ENCODE results near the gene ADGRF4.

ADGRF4 gene

GRCh38 chr6:47663462-47664216 is 34.7 kb upstream of the ADGRF4 start:
- DNase-seq (ENCODE audit: insufficient read length, low spot score) (no peak), FAIRE-seq (no peak)
- TF ChIP-seq SPI1 (IDR thresholded peaks at IDR 0.05; ENCODE audit: low read depth, low read length) (no peak), POU2F2 (IDR thresholded peaks at IDR 0.05; ENCODE audit: low read depth, low read length) (no peak), PAX5 (IDR thresholded peaks at IDR 0.05; ENCODE audit: insufficient read depth, low read length, severe bottlenecking) (no peak), POLR2A (IDR thresholded peaks at IDR 0.05; ENCODE audit: low read depth, low read length) (no peak), POLR2AphosphoS5 (IDR thresholded peaks at IDR 0.05; ENCODE audit: low read depth, low read length) (no peak), TAF1 (IDR thresholded peaks at IDR 0.05; ENCODE audit: low read depth, low read length) (no peak)

DNA sequence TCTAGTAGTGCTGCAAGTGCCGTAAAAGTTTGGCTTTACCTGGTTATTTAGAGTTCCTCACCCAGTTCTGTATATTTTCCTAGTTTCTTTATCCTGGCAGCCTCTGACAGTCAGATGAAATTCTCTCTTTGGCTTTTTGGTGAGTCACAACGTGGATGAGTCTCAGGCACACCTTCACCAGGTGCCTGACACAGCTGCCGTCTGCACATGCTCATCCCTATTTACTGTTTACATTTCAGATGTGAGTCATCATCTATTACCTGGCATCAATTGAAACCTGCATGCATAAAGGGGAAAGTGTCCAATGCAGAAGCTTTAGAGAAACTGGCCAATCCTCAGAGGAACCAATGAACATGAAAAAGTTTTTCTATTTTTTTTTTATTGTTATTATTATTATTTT is 33.3 kb upstream of the ADGRF4 start:
- FAIRE-seq (no peak), DNase-seq (ENCODE audit: insufficient read length, low spot score) (no peak)
- TF ChIP-seq SPI1 (IDR thresholded peaks at IDR 0.05; ENCODE audit: low read depth, low read length) (no peak), TAF1 (IDR thresholded peaks at IDR 0.05; ENCODE audit: low read depth, low read length) (no peak), POU2F2 (IDR thresholded peaks at IDR 0.05; ENCODE audit: low read depth, low read length) (no peak), POLR2AphosphoS5 (IDR thresholded peaks at IDR 0.05; ENCODE audit: low read depth, low read length) (no peak)

DNA sequence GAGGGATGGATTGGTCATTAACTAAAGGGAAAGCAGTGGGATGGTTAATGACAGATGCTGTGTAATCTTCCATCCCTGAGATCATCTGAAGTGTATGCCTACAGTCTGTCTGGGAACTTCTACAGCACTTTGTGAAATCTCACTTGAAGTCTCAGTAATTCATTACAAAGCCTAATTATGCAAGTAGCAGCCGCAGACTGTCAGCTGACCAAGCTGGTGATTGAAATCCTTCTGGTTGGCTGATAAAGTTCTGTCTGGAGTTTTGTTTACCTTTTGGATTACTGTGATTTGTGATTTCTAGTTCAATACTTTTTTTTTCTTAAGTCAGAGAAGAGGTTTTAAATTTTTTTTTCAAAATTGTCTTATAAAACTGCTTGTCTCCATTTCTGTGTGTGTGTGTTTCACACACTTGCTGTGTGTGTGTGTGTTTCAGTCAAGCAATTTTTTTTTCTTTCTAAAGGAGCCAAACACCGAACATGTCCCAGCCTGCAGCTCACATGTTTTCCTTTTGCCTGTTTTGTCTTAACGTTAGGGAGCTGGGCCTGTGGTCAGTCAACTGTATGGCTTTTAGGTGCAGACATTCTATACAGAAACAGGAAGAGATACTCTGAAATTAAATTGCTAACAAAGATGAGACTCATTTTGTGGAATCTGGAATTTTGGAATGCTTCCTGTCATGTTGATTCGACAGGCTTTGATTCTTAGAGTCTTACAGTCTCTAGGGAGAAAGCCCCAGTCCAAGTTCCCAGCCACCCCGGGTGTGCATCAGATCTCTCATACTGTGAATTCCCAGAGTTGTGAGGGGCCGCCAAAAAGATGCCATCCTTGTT is 28.5 kb upstream of the ADGRF4 start:
- DNase-seq (ENCODE audit: insufficient read length, low spot score) (no peak), FAIRE-seq (no peak)
- no peak for TF ChIP-seq TAF1 (IDR thresholded peaks at IDR 0.05; ENCODE audit: low read depth, low read length)
- TF ChIP-seq POLR2AphosphoS5 (IDR thresholded peaks at IDR 0.05; ENCODE audit: low read depth, low read length): no peak
- TF ChIP-seq PAX5 (IDR thresholded peaks at IDR 0.05; ENCODE audit: insufficient read depth, low read length, severe bottlenecking): no peak
- TF ChIP-seq SPI1 (IDR thresholded peaks at IDR 0.05; ENCODE audit: low read depth, low read length): no peak
- TF ChIP-seq POU2F2 (IDR thresholded peaks at IDR 0.05; ENCODE audit: low read depth, low read length): no peak
- no peak for TF ChIP-seq POLR2A (IDR thresholded peaks at IDR 0.05; ENCODE audit: low read depth, low read length)

- TF ChIP-seq POU2F2 (IDR thresholded peaks at IDR 0.05; ENCODE audit: low read depth, low read length) (no peak), POLR2A (IDR thresholded peaks at IDR 0.05; ENCODE audit: low read depth, low read length) (no peak), POLR2AphosphoS5 (IDR thresholded peaks at IDR 0.05; ENCODE audit: low read depth, low read length) (no peak), SPI1 (IDR thresholded peaks at IDR 0.05; ENCODE audit: low read depth, low read length) (no peak), TAF1 (IDR thresholded peaks at IDR 0.05; ENCODE audit: low read depth, low read length) (no peak), PAX5 (IDR thresholded peaks at IDR 0.05; ENCODE audit: insufficient read depth, low read length, severe bottlenecking) (no peak)
- FAIRE-seq: no peak
- no peak for DNase-seq (ENCODE audit: insufficient read length, low spot score)
These were observed 27.5 kb upstream of the ADGRF4 start for GRCh38 chr6:47670851-47671250.

DNA sequence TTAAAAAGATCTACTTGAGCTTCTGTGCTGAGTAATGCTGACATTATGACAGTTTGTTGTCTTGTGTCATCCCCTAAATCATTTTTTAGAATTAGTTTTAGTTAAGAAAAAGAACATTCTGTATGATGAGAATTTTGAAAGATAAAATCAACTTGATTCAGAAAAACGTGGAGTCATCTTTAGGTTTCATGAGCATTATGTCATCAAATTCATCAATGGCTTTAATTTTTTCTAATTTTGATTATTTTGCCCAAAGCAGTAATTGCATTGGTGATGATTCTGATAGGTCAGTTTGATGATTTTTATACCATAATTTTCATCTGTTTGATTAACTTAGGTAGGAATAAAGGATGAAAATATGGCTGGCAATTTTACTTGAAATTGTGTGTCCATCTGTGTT is 26.6 kb upstream of the ADGRF4 start:
- FAIRE-seq (no peak), DNase-seq (ENCODE audit: insufficient read length, low spot score) (no peak)
- TF ChIP-seq TAF1 (IDR thresholded peaks at IDR 0.05; ENCODE audit: low read depth, low read length) (no peak), PAX5 (IDR thresholded peaks at IDR 0.05; ENCODE audit: insufficient read depth, low read length, severe bottlenecking) (no peak), POLR2A (IDR thresholded peaks at IDR 0.05; ENCODE audit: low read depth, low read length) (no peak), SPI1 (IDR thresholded peaks at IDR 0.05; ENCODE audit: low read depth, low read length) (no peak), POU2F2 (IDR thresholded peaks at IDR 0.05; ENCODE audit: low read depth, low read length) (no peak), POLR2AphosphoS5 (IDR thresholded peaks at IDR 0.05; ENCODE audit: low read depth, low read length) (no peak)

- TF ChIP-seq POLR2AphosphoS5 (IDR thresholded peaks at IDR 0.05; ENCODE audit: low read depth, low read length) (no peak), PAX5 (IDR thresholded peaks at IDR 0.05; ENCODE audit: insufficient read depth, low read length, severe bottlenecking) (no peak), TAF1 (IDR thresholded peaks at IDR 0.05; ENCODE audit: low read depth, low read length) (no peak), POU2F2 (IDR thresholded peaks at IDR 0.05; ENCODE audit: low read depth, low read length) (no peak), POLR2A (IDR thresholded peaks at IDR 0.05; ENCODE audit: low read depth, low read length) (no peak), SPI1 (IDR thresholded peaks at IDR 0.05; ENCODE audit: low read depth, low read length) (no peak)
- FAIRE-seq (no peak), DNase-seq (ENCODE audit: insufficient read length, low spot score) (no peak)
These were observed 25.6 kb upstream of the ADGRF4 start for GRCh38 chr6:47672816-47673215.

DNA sequence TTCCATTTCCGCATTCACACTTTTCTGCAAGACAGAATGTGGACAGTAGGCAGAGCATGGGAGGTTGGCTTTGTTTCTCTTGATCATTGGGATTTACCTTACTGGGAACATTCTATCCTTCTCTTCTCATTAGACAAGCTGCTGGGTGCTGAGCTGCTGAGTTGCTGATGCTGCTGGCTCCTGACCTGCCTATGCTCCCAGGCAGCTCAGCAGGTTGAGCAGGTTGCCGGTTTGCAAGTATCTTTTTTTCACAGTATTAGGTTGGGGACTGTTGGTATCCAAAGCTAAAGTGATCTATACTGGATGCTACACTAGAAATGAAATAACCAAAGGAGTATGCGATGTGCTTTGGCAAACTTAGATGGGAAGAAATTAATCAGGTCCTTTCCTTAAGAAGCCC is 23.7 kb upstream of the ADGRF4 start:
- no peak for FAIRE-seq
- DNase-seq (ENCODE audit: insufficient read length, low spot score): no peak
- TF ChIP-seq POLR2A (IDR thresholded peaks at IDR 0.05; ENCODE audit: low read depth, low read length) (no peak), SPI1 (IDR thresholded peaks at IDR 0.05; ENCODE audit: low read depth, low read length) (no peak), PAX5 (IDR thresholded peaks at IDR 0.05; ENCODE audit: insufficient read depth, low read length, severe bottlenecking) (no peak), POLR2AphosphoS5 (IDR thresholded peaks at IDR 0.05; ENCODE audit: low read depth, low read length) (no peak), TAF1 (IDR thresholded peaks at IDR 0.05; ENCODE audit: low read depth, low read length) (no peak), POU2F2 (IDR thresholded peaks at IDR 0.05; ENCODE audit: low read depth, low read length) (no peak)

DNA sequence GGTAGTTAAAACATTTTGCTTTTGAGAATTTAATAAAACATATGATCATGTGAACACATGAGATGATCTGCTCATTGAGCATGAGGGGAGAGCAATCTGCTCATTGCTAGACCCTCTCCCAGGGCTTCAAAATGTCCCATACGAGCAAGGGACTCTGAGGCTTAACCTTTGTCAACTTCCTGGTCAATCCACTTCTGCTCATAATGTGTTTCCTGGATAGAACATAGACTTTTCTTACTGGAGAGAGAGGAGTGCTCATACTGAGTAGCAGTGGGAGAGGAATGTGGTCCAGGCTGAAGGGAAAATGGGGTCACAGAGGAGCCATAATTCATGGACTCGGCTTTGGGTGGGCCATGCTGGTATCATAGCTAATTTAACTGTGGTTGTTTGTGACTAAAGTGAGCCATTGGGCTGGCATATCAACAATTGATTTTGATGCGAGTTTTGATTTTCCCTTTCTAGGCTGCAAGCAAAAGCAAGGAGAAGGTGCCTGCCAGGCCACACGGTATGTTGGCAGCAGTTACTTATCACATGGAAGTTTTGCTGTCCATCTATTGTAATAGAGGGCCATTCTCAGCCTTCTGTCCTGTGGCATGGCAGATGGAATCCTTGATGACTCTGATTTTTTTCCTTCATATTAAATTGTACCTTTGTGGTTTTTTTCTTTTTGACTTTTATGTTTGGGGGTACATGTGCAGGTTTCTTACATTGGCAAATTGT is 20.8 kb upstream of the ADGRF4 start:
- no peak for TF ChIP-seq TAF1 (IDR thresholded peaks at IDR 0.05; ENCODE audit: low read depth, low read length)
- TF ChIP-seq SPI1 (IDR thresholded peaks at IDR 0.05; ENCODE audit: low read depth, low read length): no peak
- TF ChIP-seq PAX5 (IDR thresholded peaks at IDR 0.05; ENCODE audit: insufficient read depth, low read length, severe bottlenecking): no peak
- no peak for TF ChIP-seq POU2F2 (IDR thresholded peaks at IDR 0.05; ENCODE audit: low read depth, low read length)
- no peak for TF ChIP-seq POLR2AphosphoS5 (IDR thresholded peaks at IDR 0.05; ENCODE audit: low read depth, low read length)
- no peak for TF ChIP-seq POLR2A (IDR thresholded peaks at IDR 0.05; ENCODE audit: low read depth, low read length)
- no peak for DNase-seq (ENCODE audit: insufficient read length, low spot score)
- FAIRE-seq: no peak

DNA sequence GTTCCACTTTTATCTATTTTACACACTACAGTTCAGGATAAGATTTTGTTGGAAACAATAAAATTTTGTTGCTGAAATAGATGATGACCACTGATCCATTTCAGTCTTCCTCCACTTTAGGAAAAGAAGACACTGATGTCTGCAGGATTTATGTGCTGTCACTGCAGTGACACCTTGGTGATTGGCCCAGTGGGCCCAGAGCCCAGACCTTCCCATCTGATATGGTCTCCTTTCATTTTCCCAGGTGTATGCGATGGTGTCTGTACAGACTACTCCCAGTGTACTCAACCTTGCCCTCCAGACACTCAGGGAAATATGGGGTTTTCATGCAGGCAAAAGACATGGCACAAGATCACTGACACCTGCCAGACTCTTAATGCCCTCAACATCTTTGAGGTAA is 19.6 kb upstream of the ADGRF4 start:
- TF ChIP-seq POLR2AphosphoS5 (IDR thresholded peaks at IDR 0.05; ENCODE audit: low read depth, low read length): no peak
- no peak for TF ChIP-seq TAF1 (IDR thresholded peaks at IDR 0.05; ENCODE audit: low read depth, low read length)
- TF ChIP-seq POU2F2 (IDR thresholded peaks at IDR 0.05; ENCODE audit: low read depth, low read length): no peak
- TF ChIP-seq PAX5 (IDR thresholded peaks at IDR 0.05; ENCODE audit: insufficient read depth, low read length, severe bottlenecking): no peak
- no peak for TF ChIP-seq POLR2A (IDR thresholded peaks at IDR 0.05; ENCODE audit: low read depth, low read length)
- no peak for TF ChIP-seq SPI1 (IDR thresholded peaks at IDR 0.05; ENCODE audit: low read depth, low read length)
- no peak for DNase-seq (ENCODE audit: insufficient read length, low spot score)
- no peak for FAIRE-seq
